Fibroblast of lung (primary cell): ENCODE results near the gene GCAT. TPM values are rescaled to one million over a fixed set of nuclear protein-coding genes. Genes with fewer than 3 reads are reported as not detected.

ENCODE experiments used
- DNase-seq, 2 donors: peaks; one replicate each; pipeline versions ENCODE4 v3.0.0 to v3.0.0-alpha.2; 2010; ENCODE audit warnings: low read depth in 2 of 2
- H2AFZ ChIP-seq: 2 replicates; pipeline ENCODE4 v1.5.1; 2012; ENCODE audit warnings: low read length, control low read depth, inconsistent platforms
- H3K27ac ChIP-seq: 2 replicates; pipeline ENCODE4 v1.5.1; 2011; ENCODE audit warnings: low read length, control low read depth; ENCODE audit not compliant: insufficient read depth
- H3K27me3 ChIP-seq: 2 replicates; pipeline ENCODE4 v1.5.1; 2011; ENCODE audit warnings: mild to moderate bottlenecking, low read length; ENCODE audit not compliant: control insufficient read depth, insufficient read depth
- H3K36me3 ChIP-seq: 2 replicates; pipeline ENCODE4 v1.5.1; 2011; ENCODE audit warnings: low read length; ENCODE audit not compliant: control insufficient read depth, insufficient read depth
- H3K4me1 ChIP-seq: 2 replicates; pipeline ENCODE4 v1.5.1; 2011; ENCODE audit warnings: low read length; ENCODE audit not compliant: control insufficient read depth, insufficient read depth; ENCODE audit errors: extremely low read depth
- H3K4me2 ChIP-seq: 2 replicates; pipeline ENCODE4 v1.5.1; 2011; ENCODE audit warnings: low read length, control low read depth; ENCODE audit not compliant: insufficient read depth; ENCODE audit errors: extremely low read depth
- H3K4me3 ChIP-seq, 4 experiments: fragments of 200-600 bp in 1 of 4; sonication (generic) in 1 of 4; replicated peaks in 1 of 4; 2 replicates each; pipeline ENCODE4 v1.5.1; 2011 to 2016; ENCODE audit warnings: low read length in 4 of 4, low read depth in 3 of 4, mild to moderate bottlenecking in 3 of 4, control low read depth in 2 of 4, inconsistent platforms in 1 of 4, mixed read lengths in 1 of 4; ENCODE audit not compliant: insufficient read depth in 1 of 4; ENCODE audit errors: control extremely low read depth in 1 of 4
- H3K79me2 ChIP-seq: 2 replicates; pipeline ENCODE4 v1.5.1; 2012; ENCODE audit warnings: mild to moderate bottlenecking, low read length, inconsistent platforms; ENCODE audit not compliant: control insufficient read depth, insufficient read depth
- H3K9ac ChIP-seq: 2 replicates; pipeline ENCODE4 v1.5.1; 2011; ENCODE audit warnings: mild to moderate bottlenecking, low read length, control low read depth; ENCODE audit not compliant: insufficient read depth
- H3K9me3 ChIP-seq: 2 replicates; pipeline ENCODE4 v1.5.1; 2012; ENCODE audit warnings: low read depth, low read length; ENCODE audit not compliant: control insufficient read depth, insufficient read depth
- H4K20me1 ChIP-seq: 2 replicates; pipeline ENCODE4 v1.5.1; 2011; ENCODE audit warnings: low read length; ENCODE audit not compliant: control insufficient read depth, insufficient read depth; ENCODE audit errors: extremely low read depth
- CTCF ChIP-seq, 2 donors: IDR thresholded peaks in 1 of 2; conservative IDR thresholded peaks in 1 of 2; 1 replicate in 1 of 2; 2 replicates in 1 of 2; pipeline ENCODE4 v1.5.1; 2011 to 2012; ENCODE audit warnings: low read length in 2 of 2, control low read depth in 1 of 2, inconsistent platforms in 1 of 2, low read depth in 1 of 2, mild to moderate bottlenecking in 1 of 2
- EZH2 ChIP-seq: IDR thresholded peaks from 2 replicates; pipeline ENCODE4 v1.5.1; 2012; ENCODE audit warnings: low read length, control low read depth, mild to moderate bottlenecking; ENCODE audit errors: missing control alignments
- polyA plus RNA-seq, 2 donors: library from polyadenylated mRNA; depleted of rRNA in 1 of 2; stranded (reverse) in 1 of 2; unstranded in 1 of 2; fragments of >200 nt; gene quantifications; 2 replicates each; pipeline ENCODE4 v1.2.1, GENCODE V29; 2011 to 2012; ENCODE audit warnings: missing spikeins in 1 of 2
- total RNA-seq: library from RNA; depleted of rRNA; stranded (reverse); fragments of >200 nt; gene quantifications from 2 replicates; pipeline ENCODE4 v1.2.1, GENCODE V29; 2014

GCAT gene
- total and polyA plus RNA-seq, 2 donors (not counting 1 experiment from before 2014, with no cell fraction given): 6.6 to 11.9 TPM

- no peak overlapping the region for H3K9ac ChIP-seq
- DNase-seq: no peak
Measured at GRCh38 chr22:37816543-37817180, 8.9 kb downstream of the GCAT start.

GRCh38 chr22:37817705-37818408 lies 10.1 kb downstream of the GCAT start:
- no peak for TF ChIP-seq EZH2
- TF ChIP-seq CTCF (conservative IDR thresholded peaks at IDR 0.05 in 1 of 2, IDR thresholded peaks at IDR 0.05 in 1 of 2; ENCODE audit: low read depth in 1 of 2, low read length in 2 of 2): peak; percentile 76 to 82
- Histone ChIP-seq H3K27me3 (no peaks in the 10 kb centered on the region), H3K36me3 (peaks cover 2% of the 10 kb centered on the region), H3K27ac (peak overlapping the region; percentile 65), H3K79me2 (no peaks in the 10 kb centered on the region), H4K20me1 (no peaks in the 10 kb centered on the region), H3K4me2 (peak overlapping the region; percentile 82), H3K4me1 (peaks cover 7% of the 10 kb centered on the region), H3K9ac (peak overlapping the region; percentile 46), H3K4me3 (peak overlapping the region in 3 of 4 experiments; percentile 3 to 35 (median 10)), H2AFZ (peak overlapping the region; percentile 85), H3K9me3 (no peaks in the 10 kb centered on the region)
- DNase-seq: peak; percentile 76 to 78

More at GRCh38 chr22:37816543-37817180, 8.9 kb downstream of the GCAT start:
- Histone ChIP-seq H3K4me1 (peaks cover 7% of the 10 kb centered on the region), H3K4me2 (no peak overlapping the region), H3K27me3 (no peaks in the 10 kb centered on the region), H3K9me3 (no peaks in the 10 kb centered on the region), H3K36me3 (peaks cover 2% of the 10 kb centered on the region), H3K4me3 (no peak overlapping the region), H2AFZ (no peak overlapping the region), H3K27ac (no peak overlapping the region), H3K79me2 (no peaks in the 10 kb centered on the region), H4K20me1 (no peaks in the 10 kb centered on the region)
- TF ChIP-seq CTCF (conservative IDR thresholded peaks at IDR 0.05 in 1 of 2, IDR thresholded peaks at IDR 0.05 in 1 of 2; ENCODE audit: low read depth in 1 of 2, low read length in 2 of 2): no peak

- Histone ChIP-seq H3K4me2 (peak overlapping the region; percentile 58), H2AFZ (peak overlapping the region; percentile 49), H3K27me3 (peaks cover 7% of the 10 kb centered on the region), H3K4me3 (peak overlapping the region in 2 of 4 experiments; percentile 4 to 40), H3K9ac (peak overlapping the region; percentile 13), H3K9me3 (no peaks in the 10 kb centered on the region), H3K79me2 (no peaks in the 10 kb centered on the region), H3K36me3 (no peaks in the 10 kb centered on the region), H3K4me1 (peaks cover 7% of the 10 kb centered on the region), H3K27ac (no peak overlapping the region), H4K20me1 (no peaks in the 10 kb centered on the region)
- DNase-seq: peak; percentile 51 to 64
- peak; percentile 13 to 15 for TF ChIP-seq CTCF (conservative IDR thresholded peaks at IDR 0.05 in 1 of 2, IDR thresholded peaks at IDR 0.05 in 1 of 2; ENCODE audit: low read depth in 1 of 2, low read length in 2 of 2)
- no peak for TF ChIP-seq EZH2
Measured at GRCh38 chr22:37818409-37819104, 10.8 kb downstream of the GCAT start.
